KOPT-K1 (cell line): ENCODE data around the gene CYP26B1.

Experiments used
- H3K27ac ChIP-seq: fragments of 200-600 bp; sonication (generic); 2 replicates; pipeline ENCODE4 v1.5.1; 2016; ENCODE audit warnings: antibody characterized with exemption, mild to moderate bottlenecking, low read depth, low read length; ENCODE audit not compliant: poor library complexity, severe bottlenecking
- H3K36me3 ChIP-seq: fragments of 200-600 bp; sonication (generic); 2 replicates; pipeline ENCODE4 v1.5.1; 2017; ENCODE audit warnings: antibody characterized with exemption, mild to moderate bottlenecking, low read length, moderate library complexity; ENCODE audit not compliant: insufficient read depth
- H3K9me3 ChIP-seq: fragments of 200-600 bp; sonication (generic); 2 replicates; pipeline ENCODE4 v1.5.1; 2017; ENCODE audit warnings: antibody characterized with exemption, low read length, mild to moderate bottlenecking; ENCODE audit not compliant: insufficient read depth, poor library complexity, severe bottlenecking

The CYP26B1 gene

DNA sequence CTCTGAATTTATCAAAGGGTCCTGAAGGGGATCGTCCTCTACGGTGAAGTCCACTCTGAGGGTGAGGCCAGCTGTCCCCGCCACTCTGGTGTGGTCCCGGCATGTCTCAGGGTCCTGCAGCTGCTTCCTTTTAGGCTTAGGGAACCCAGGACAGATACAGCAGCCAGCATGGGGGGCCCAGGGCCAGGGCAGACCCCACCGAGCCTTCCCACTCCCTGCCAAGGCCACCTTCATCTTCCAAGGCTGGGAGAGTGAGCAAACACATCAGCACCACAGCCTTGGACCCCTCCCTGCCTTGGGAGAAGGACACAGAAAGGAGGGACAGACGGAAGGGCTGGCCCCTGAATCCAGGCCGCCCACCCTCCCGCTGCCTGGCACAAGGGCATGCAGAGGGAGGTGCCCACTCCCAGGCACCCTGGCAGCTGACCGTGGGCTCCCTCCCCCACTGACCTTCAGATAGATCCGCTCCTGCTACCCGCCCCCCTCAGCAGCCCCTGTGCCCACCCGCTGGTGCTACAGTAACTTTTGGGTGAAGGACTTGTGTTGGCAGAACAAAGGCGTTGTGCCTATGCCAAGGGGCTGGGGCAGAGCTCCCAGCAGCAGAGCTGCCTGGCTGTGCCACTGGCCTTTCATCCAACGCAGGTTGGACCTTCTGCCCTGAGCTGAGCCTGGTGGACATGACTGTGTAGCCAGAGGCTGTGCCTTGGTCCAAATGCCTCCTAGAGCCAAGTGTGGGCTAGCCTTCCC, 7.6 kb downstream of the CYP26B1 start:
- peaks cover 7% of the 10 kb centered on the region for H3K9me3 ChIP-seq
- no peak overlapping the region for H3K27ac ChIP-seq
- H3K36me3 ChIP-seq: no peaks in the 10 kb centered on the region

DNA sequence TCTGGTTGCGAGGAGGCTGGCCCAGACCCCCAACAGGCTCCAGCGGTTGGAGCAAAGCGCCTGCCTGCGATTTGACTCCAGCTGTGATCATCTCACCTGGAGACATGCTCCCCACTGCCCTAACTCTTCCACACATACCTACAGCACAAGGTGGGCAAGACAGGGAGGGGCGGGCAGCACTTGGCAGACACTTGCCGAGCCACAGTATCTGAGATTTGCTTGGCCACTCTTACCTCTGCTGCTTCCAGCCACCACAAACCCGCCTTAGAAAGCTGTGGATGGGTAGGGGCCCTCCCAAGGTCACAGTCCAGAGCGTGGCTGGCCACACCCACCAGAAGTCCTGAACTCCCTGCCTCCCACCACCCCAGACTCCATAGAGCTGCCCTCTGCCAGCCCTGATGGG, 8.2 kb downstream of the CYP26B1 start:
- Histone ChIP-seq H3K36me3 (no peaks in the 10 kb centered on the region), H3K27ac (no peak overlapping the region), H3K9me3 (peaks cover under 1% of the 10 kb centered on the region)

DNA sequence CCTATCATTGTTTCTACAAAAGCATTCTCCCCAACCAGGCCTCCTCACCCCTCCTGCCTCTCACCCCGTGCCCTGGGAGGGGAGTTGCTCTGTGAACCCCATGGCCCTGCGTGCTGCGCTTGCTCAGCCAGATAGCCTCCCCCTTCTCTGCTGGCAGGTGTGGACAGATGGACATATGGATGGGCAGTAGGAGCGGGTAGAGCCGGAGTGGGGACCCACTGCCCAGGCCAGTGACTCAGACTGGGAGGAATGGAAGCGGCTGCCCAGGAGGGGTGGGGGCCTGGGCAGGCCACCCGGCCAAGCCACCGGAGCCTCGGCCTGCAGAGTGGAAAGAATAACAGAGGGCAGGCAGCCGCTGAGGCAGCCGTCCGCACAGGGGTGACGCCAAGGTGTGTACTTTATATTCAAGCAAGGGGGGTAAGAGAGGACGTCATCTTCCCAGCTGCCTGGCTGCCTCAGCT, 8.7 kb downstream of the CYP26B1 start:
- no peaks in the 10 kb centered on the region for H3K36me3 ChIP-seq
- H3K9me3 ChIP-seq: no peaks in the 10 kb centered on the region
- H3K27ac ChIP-seq: no peak overlapping the region

DNA sequence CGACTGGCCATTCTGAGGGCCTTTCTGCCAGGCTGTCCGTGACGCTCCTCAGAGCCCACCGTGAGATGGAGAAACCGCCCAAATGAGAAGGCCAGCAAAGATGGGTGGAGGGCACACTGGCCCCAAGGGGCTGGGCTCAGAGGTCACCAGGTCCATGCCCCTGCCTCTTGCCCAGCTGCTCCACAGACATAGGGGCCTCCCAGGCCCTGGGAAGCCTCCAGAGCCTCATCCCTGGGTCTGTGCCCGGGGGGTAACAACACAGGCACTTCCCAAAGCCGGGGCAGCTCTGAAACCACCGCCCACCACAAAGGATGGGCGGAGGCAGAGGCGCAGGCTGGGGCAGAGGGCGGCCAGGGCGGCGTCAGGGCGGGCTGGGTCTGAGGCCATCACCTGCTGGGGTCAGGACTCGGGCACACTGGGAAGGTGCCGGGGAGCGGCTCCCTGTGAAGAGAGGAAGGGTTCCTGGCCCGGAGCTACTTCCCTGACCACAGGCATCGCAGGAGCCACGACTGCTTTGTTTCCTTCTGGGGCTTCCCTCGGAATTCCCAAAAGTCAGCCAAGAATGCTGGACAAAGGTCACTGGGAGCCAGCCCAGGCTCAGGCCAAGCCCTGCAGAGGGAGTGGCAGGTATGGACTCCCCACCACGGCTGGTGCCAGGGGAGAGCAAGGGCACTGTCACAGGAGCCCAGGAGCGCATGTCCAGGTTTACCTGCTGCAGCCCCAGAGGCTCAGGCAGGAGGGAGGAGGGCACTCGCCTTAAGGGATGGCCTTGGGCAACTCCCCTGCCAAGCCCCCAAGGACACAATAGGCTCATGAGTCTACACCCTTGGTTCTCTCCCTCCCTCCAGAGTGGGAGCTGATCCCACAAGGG, 9.4 kb downstream of the CYP26B1 start:
- Histone ChIP-seq H3K36me3 (no peaks in the 10 kb centered on the region), H3K9me3 (no peaks in the 10 kb centered on the region), H3K27ac (no peak overlapping the region)

DNA sequence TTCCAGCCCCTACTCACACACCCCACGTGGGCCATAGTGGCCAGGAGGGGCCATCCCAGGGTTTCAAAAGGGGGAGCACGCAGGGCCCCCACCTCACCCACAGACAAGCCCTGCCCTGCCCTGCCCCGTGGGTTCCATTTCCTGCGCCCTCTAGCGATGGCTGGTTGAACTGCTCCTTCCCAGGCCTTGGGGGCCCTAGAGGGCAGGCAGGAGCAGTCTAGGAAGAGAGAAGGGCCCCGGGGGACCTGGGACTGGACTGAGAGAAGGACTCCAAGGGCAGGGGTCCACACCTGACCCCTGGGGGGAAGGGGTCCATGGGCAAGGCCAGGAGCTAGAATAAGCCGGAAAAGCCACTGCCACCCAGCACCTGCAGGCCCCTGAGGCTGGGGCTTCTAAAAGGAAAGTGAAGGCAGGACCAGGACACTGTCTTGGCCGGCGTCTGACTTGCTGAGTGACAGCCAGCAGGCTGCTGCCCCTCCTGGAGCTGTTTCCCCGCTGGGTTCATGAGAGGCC, 10.1 kb downstream of the CYP26B1 start:
- H3K9me3 ChIP-seq: no peaks in the 10 kb centered on the region
- no peaks in the 10 kb centered on the region for H3K36me3 ChIP-seq
- H3K27ac ChIP-seq: no peak overlapping the region

DNA sequence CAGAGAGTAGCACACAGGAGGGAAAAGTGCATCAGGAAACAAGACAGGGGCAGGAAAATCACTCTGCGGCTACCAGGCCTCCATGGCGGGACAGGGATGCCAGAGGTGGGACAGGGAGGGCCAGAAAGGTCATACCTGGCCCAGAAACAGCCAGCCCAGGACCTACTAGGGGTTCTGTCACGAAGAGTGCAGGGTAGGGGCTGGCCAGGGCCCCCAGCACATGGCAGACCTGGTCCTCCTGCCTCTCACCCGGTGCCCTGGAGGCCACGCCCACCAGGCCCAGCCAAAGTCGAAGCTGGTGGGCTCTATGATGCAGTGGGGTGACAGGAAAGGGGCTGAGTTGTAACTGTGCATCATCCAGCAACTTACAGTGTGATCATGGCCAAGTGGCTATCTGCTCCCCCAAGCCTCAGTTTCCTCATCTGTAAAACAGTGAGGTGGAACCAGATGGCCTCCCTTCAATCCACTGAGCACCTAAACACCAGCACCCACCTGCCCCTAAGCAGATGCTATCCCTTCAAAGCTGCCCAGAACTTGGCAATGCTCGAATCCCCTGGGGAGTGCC, 10.6 kb downstream of the CYP26B1 start:
- no peak overlapping the region for H3K27ac ChIP-seq
- H3K36me3 ChIP-seq: no peaks in the 10 kb centered on the region
- H3K9me3 ChIP-seq: no peaks in the 10 kb centered on the region

DNA sequence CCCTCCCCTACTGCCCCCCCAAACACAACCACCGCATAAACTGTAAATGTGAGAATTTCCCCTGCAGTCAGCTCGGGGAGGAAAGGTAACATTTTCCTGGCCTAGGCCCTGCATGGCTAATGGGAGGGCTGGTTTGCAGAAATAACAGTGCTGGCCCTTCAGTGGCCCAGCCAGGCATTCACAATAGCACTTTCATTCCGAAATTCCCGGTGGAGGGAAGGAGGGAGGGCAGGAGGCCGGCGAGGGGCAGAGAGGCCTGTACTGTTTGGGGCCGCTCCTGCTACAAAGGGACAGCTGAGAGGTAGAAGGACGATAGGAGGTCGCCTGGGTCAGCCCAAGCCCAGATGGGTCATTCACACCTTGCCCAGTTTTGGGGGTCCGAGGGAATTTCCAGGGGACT, 11.3 kb downstream of the CYP26B1 start:
- no peaks in the 10 kb centered on the region for H3K36me3 ChIP-seq
- H3K27ac ChIP-seq: no peak overlapping the region
- no peaks in the 10 kb centered on the region for H3K9me3 ChIP-seq

DNA sequence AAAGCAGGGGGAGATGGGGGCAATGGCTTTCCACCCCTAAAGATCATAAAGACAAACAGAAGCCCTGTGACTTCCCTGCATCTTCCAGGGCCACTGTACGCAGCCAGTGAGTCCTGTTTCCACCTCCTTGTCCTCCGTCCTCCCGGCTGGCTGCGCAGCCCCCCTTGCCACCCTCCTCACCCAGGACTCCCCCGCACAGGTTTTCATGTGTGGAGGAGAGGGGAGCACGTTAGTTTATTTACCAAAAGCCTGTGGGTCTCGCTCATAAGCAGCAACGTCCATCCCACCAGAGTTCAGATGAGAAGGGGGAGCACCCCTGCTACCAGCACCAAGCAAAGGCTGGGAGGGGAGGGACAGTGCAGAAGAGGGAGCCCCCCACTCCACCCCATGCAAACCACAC, 11.7 kb downstream of the CYP26B1 start:
- H3K27ac ChIP-seq: no peak overlapping the region
- H3K36me3 ChIP-seq: no peaks in the 10 kb centered on the region
- no peaks in the 10 kb centered on the region for H3K9me3 ChIP-seq

DNA sequence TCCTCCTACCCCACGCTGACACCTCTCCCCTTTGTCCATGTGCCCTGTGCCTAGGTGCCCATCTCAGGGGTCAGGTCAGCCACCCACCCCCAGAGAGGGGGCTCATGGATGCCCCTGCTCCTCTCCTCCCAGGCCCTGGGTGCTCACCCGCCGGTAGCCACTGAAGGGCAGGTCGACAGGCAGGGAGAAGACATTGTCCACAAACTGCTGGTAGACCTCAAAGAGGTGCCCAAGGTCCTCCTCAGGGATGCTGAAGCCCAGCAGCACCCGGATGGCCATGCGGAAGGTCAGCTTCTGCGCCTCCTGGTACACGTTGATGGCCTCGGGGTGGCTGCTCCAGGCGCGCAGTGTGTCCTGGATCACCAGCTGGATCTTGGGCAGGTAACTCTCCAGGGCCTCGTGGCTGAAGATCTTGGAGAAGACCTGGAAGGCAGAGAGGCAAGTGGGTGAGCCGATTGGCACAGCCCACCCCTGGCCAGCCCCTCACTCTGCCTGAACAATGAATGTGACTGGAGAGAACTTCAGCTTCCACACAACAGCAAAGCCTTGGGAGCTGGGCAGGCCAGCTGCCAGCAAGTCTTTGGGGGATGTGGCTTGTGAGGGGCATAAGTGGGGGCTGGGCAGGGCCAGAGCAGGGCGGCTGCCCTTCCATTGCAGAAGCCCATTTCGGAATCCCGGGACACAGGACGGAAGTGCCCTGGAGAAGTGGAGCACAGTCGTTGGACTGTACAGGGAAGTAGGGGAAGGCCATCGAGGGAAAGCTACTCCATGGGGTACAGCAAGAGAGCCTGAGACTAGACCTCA, 12.5 kb downstream of the CYP26B1 start:
- no peak overlapping the region for H3K27ac ChIP-seq
- H3K9me3 ChIP-seq: no peaks in the 10 kb centered on the region
- H3K36me3 ChIP-seq: no peaks in the 10 kb centered on the region

DNA sequence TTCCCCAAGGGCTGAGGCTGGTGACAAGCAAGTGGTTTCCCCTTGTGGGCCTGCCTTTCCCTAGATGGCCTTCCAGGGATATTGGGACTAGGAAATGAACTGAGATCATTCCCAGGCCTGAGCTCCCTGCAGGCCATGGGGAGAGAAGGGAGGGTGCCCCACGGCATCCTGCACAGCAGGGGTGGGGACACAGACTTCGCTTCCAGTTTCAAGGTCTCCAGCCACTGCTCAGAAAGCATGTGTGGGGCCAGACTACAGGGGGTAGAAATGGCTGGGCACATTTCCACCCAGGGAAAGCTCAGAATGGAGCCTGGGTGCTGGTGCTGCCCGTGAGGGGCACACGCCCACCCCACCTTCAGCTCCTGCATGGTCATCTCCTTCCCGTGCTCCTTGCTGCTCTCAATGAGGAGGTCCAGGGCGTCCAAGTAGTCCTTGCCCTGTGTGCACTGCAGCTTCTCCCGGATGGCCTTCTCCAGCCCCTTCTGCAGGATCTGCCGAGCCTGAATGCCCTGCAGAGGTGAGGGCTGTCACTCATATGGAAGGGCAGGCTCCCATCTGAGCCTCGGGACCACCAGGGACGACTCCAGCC, 13.2 kb downstream of the CYP26B1 start:
- Histone ChIP-seq H3K36me3 (no peaks in the 10 kb centered on the region), H3K27ac (no peak overlapping the region), H3K9me3 (no peaks in the 10 kb centered on the region)

DNA sequence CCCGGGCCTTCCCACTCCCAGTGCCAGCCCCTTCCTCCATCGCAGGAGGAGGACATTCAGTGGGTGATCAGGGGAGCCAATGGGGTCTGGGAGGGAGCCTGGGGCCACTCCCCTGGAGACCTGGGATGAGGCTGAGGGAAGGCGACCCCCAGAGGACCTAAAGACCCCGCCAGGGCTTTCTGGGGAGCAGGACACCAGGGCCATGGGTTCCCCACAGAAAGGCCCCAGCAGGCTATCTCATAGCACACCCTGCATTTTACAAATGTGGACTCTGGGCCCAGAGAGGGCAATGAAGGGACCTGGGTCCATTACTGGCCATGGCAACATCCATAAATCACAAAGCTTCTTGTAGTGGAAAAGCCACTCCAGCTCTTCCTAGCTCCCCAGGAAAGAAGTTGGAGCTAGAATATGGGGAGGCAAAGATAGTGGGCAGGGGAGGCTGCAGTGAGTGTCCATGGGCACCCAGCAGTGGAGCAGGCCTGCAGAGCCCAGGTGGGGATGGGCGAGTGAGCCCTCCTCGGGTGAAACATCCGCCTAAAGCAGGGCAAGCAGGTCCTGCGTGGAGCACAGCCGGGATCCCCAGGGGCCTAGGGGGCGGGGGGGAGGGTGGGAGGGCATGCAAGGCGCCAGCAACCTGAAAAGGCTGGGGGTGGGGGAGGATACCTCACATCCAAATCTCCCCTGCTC, 13.8 kb downstream of the CYP26B1 start:
- H3K36me3 ChIP-seq: no peaks in the 10 kb centered on the region
- no peak overlapping the region for H3K27ac ChIP-seq
- H3K9me3 ChIP-seq: no peaks in the 10 kb centered on the region

DNA sequence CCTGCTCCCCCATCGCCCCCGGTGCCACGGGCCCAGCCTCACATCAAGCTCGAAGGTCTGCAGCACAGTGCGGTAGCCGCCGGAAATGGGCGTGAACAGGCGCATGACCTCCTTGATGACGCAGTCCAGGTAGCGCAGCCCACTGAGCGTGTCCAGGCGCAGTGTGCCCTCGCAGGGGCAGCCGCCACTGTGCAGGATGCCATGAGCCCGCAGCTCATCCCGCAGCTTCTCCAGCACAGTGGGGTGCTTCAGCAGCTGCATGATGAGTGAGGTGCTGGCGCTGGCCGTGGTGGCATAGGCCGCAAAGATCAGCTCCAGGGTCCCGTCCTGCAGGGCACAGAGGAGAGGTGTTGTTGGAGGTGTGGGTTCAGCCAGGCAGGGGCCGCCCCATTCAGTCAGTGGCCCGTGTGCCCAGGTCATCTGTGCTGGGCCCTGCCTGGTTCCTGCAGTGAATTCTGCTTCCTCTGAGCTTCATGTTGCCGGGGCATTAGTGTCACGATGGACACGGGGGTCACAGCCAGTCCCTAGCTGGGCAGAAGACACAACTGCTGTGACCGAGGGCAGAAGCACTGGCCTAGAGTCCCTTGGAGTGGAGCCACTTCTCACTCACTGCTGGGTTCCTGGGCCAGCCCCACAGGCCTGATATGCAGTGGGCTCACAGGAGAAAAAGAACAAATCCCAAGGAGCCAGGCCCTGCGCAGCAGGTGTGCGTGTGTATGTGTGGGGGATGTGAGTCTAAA, 14.5 kb downstream of the CYP26B1 start:
- Histone ChIP-seq H3K27ac (no peak overlapping the region), H3K36me3 (no peaks in the 10 kb centered on the region), H3K9me3 (no peaks in the 10 kb centered on the region)
